MCF 10A (cell line): Measurements from ENCODE around the gene LCN12. TPM values are rescaled to one million over a fixed set of nuclear protein-coding genes. Genes with fewer than 3 reads are reported as not detected.

Experiments
- BruUV-seq: library from RNA; stranded (reverse); fragments of 400-500 nt; replicated peaks from 2 replicates; lab custom pipeline; 2021; lab: Mats Ljungman, UMichigan
- CTCF ChIA-PET: fragments of 300-600 bp; sonication (Branson Sonifier 250); formaldehyde crosslinking; extraction: SDS; loops from one replicate; lab custom pipeline; 2021; ENCODE audit warnings: antibody characterized with exemption, inconsistent platforms; lab: Yijun Ruan, JAX
- POLR2A ChIA-PET: fragments of 300-600, 350-650 bp; sonication (Branson Sonifier 250); formaldehyde crosslinking; extraction: SDS; loops from one replicate; lab custom pipeline; 2020; ENCODE audit warnings: antibody characterized with exemption, inconsistent platforms; lab: Yijun Ruan, JAX
- DNase-seq: peaks from one replicate; pipeline ENCODE4 v3.0.0-alpha.2; 2018; ENCODE audit not compliant: unreplicated experiment
- H3K27ac Mint-ChIP-seq: one replicate; pipeline ENCODE4 v1.8.0; 2022; ENCODE audit warnings: mild to moderate bottlenecking, low read depth, mixed read lengths; ENCODE audit not compliant: unreplicated experiment
- H3K27me3 Mint-ChIP-seq: one replicate; pipeline ENCODE4 v1.8.0; 2022; ENCODE audit warnings: mixed read lengths; ENCODE audit not compliant: insufficient read depth, unreplicated experiment
- H3K36me3 Mint-ChIP-seq: one replicate; pipeline ENCODE4 v1.8.0; 2022; ENCODE audit warnings: mild to moderate bottlenecking, moderate library complexity, mixed read lengths; ENCODE audit not compliant: insufficient read depth, unreplicated experiment
- H3K4me1 Mint-ChIP-seq: one replicate; pipeline ENCODE4 v1.8.0; 2022; ENCODE audit warnings: mixed read lengths; ENCODE audit not compliant: insufficient read depth, unreplicated experiment
- H3K4me3 Mint-ChIP-seq: one replicate; pipeline ENCODE4 v1.8.0; 2022; ENCODE audit warnings: mild to moderate bottlenecking, moderate library complexity, mixed read lengths; ENCODE audit not compliant: unreplicated experiment
- H3K9me3 Mint-ChIP-seq: one replicate; pipeline ENCODE4 v1.8.0; 2022; ENCODE audit warnings: mixed read lengths; ENCODE audit not compliant: unreplicated experiment
- CTCF ChIP-seq: fragments of 200-600 bp; IDR thresholded peaks from one replicate; pipeline ENCODE4 v1.8.0; 2022; ENCODE audit warnings: antibody characterized with exemption, mild to moderate bottlenecking; ENCODE audit not compliant: unreplicated experiment
- intact Hi-C: fragments of 100-400 bp; cut with micrococcal nuclease; formaldehyde crosslinking; loops from 2 replicates; pipeline ENCODE4 v1.14.1; 2022
- total RNA-seq: library from RNA; stranded (reverse); gene quantifications from 2 replicates; pipeline ENCODE4 v1.2.3, GENCODE V29; 2022

Gene LCN12
- total RNA-seq, 1 experiment from 2014 or later, result 0.86 TPM

GRCh38 chr9:136962163-136962562, 10.1 kb downstream of the LCN12 start:
- Mint-ChIP-seq H3K9me3 (no peaks in the 10 kb centered on the region), H3K4me1 (peaks cover 10% of the 10 kb centered on the region), H3K27me3 (no peaks in the 10 kb centered on the region), H3K36me3 (peaks cover 7% of the 10 kb centered on the region), H3K27ac (no peak overlapping the region), H3K4me3 (no peak overlapping the region)
- CTCF ChIA-PET, result interaction anchor here (0.9 to 1.5 kb wide), 2 partner anchors 9 to 731 kb away, joined by 3 read pairs; no protein-coding TSS in a partner anchor
- intact Hi-C loops, result no loop called here
- no peak for DNase-seq
- TF ChIP-seq CTCF, result no peak
- no TSS peak for BruUV-seq
- POLR2A ChIA-PET, result no interaction called here

GRCh38 chr9:136962701-136963248, 10.7 kb downstream of the LCN12 start:
- BruUV-seq, result no TSS peak
- H3K36me3 Mint-ChIP-seq, result peaks cover 7% of the 10 kb centered on the region
- no peaks in the 10 kb centered on the region for H3K27me3 Mint-ChIP-seq
- no peak for DNase-seq
- H3K4me1 Mint-ChIP-seq, result peaks cover 10% of the 10 kb centered on the region
- ChIA-PET POLR2A (no interaction called here), CTCF (interaction anchor here (0.9 to 1.5 kb wide), 2 partner anchors 10 to 730 kb away, joined by 3 read pairs; no protein-coding TSS in a partner anchor)
- H3K27ac Mint-ChIP-seq, result no peak overlapping the region
- no peak overlapping the region for H3K4me3 Mint-ChIP-seq
- H3K9me3 Mint-ChIP-seq, result no peaks in the 10 kb centered on the region
- intact Hi-C loops, result no loop called here
- TF ChIP-seq CTCF, result no peak

DNA sequence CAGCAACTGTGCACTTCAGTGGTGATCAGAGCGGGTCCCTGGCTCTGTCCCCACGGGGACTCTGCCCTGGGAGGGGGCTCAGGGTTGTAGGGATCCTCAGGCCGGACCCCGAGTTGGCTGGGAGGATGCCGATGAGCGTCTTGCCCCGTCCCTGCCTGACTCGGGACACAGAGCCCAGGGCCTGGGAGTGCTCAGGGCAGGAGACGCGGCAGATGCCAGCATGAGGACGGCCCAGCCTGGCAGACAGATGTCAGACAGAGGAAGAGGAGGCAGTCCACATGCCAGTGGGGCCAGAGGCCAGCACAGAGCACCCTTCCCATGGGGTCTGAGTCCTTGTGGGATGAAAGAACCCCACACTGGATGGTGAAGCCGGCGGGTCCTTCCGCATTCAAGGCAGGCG, 11.3 kb downstream of the LCN12 start:
- no peak overlapping the region for H3K27ac Mint-ChIP-seq
- no peak for TF ChIP-seq CTCF
- no TSS peak for BruUV-seq
- ChIA-PET CTCF (no interaction called here), POLR2A (no interaction called here)
- DNase-seq, result no peak
- peaks cover 10% of the 10 kb centered on the region for H3K4me1 Mint-ChIP-seq
- H3K9me3 Mint-ChIP-seq, result no peaks in the 10 kb centered on the region
- intact Hi-C loops, result no loop called here
- H3K36me3 Mint-ChIP-seq, result peaks cover 7% of the 10 kb centered on the region
- H3K4me3 Mint-ChIP-seq, result no peak overlapping the region
- no peaks in the 10 kb centered on the region for H3K27me3 Mint-ChIP-seq

GRCh38 chr9:136963751-136964150, 11.7 kb downstream of the LCN12 start:
- ChIA-PET POLR2A (interaction anchor here (0.9 to 1.2 kb wide), 3 partner anchors 8 to 121 kb away, joined by 3 to 4 read pairs (median 3); partner anchors contain the start of gene AJM1), CTCF (interaction anchor here (0.7 to 1.5 kb wide), 2 partner anchors 16 to 169 kb away, joined by 4 read pairs; no protein-coding TSS in a partner anchor)
- no peaks in the 10 kb centered on the region for H3K27me3 Mint-ChIP-seq
- H3K4me3 Mint-ChIP-seq, result no peak overlapping the region
- peaks cover 7% of the 10 kb centered on the region for H3K36me3 Mint-ChIP-seq
- no TSS peak for BruUV-seq
- H3K27ac Mint-ChIP-seq, result no peak overlapping the region
- intact Hi-C loops, result no loop called here
- no peak for TF ChIP-seq CTCF
- DNase-seq, result no peak
- no peaks in the 10 kb centered on the region for H3K9me3 Mint-ChIP-seq
- peaks cover 10% of the 10 kb centered on the region for H3K4me1 Mint-ChIP-seq
